NCI-H2171 (cell line): ENCODE results near the gene WASHC4.

ENCODE experiments used
- DNase-seq: peaks from one replicate; lab custom pipeline; 2025; lab: John Stamatoyannopoulos, UW

WASHC4 gene

DNA sequence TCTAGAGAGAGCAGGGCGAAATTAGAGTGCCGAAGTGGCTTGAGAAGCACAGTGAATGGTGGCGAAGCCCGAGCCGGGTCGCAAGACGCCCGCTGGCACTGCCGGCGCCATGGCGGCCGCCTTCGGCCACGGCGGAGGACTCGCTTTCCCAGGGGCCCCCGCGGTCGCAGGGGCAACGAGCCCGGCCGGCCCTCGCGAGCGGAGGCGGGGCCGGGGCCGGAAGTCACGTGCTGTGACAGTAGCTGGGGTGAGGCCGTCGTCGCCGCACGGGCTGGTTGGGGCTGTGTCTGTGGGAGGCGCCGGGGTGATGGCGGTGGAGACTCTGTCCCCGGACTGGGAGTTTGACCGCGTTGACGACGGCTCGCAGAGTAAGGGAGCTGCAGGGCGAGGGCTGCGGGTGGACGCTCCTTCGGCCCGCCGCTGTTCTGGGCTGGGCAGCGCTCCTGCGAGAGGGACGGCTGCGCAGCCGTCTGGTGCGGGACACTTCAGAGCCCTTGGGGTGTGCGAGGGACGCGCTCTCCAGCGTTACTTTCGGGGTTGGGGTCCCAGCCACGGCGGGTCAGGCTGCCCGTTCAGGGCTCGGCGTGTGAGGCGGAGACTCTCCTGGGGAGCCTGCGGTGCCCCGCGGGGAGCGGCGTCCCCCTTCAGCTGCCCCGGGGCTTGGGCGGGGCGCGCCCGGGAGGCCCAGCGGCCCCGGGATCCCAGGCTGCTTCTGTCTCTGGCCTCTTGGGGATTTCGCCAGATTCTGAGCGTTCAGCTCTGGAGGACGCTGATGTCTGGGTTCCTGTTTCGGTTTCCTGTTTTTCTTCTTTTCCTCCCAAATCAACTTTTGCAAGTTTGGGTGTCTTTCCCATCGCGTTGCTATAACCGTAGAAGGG, at the start of gene WASHC4:
Gene WASHC4 (plus strand): TSS at position 238 of the 878 bp plus-strand sequence. CDS start 70 bp downstream, at position 308.
- peak; percentile 90 for DNase-seq

- DNase-seq = no peak
These were observed 46.7 kb upstream of the WASHC4 start for GRCh38 chr12:105060715-105061378.

DNA sequence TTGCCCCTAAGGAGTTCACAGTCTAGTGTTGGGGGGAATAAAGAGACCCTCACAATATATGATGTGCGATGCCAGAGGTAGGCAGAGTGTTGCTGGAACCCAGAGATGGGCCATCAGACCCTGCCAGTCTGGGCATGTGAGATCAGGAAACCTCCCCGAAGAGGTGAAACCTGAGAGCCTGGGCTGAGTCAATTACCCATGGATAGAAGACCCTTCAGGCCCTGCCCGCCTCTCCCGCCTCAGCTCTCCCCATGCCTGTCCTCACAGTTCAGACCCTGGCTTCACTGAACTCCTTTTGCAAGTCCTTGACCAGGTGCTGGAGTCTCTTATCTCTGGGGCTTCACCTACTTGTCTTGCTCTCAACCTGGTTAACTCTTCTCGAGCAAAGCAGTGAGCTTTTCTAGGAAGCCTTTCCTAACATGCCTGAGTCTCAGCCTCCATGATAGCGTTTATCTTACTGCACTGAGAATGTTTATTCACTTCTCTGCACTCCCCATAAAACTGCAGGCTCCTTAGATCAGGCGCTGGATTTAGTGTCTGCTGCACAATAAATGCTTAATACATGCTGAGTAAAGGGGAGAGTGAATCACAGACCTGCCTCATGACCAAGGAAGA, 42.9 kb upstream of the WASHC4 start:
- DNase-seq = no peak

DNA sequence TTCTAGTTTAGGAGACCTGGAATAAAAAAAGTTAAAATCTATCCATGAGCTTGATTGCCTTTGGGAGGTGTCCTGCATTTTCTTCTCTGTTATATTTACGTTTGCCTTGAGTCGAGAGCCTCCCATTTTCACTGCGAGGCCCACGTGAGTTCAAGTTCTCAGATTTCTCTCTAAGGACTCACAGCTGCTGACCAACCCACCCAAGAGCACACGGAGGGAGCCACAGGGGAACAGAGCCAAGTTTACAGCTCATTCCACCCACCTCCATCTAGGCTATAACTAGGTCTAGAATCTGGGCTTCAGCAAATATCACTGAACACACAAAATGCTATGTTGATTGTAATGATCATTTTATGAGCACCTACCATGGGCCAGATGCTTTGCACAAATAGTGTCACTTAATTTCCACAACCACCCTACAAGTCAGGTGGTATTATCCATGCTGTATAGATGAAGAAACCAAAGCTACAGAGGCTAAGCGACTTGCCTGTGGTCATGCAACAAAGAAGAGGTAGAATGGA, 40.0 kb upstream of the WASHC4 start:
- DNase-seq = no peak

- DNase-seq = no peak
These were observed 37.4 kb upstream of the WASHC4 start for GRCh38 chr12:105069936-105070702.

- no peak for DNase-seq
These were observed 35.5 kb upstream of the WASHC4 start for GRCh38 chr12:105071981-105072380.

DNA sequence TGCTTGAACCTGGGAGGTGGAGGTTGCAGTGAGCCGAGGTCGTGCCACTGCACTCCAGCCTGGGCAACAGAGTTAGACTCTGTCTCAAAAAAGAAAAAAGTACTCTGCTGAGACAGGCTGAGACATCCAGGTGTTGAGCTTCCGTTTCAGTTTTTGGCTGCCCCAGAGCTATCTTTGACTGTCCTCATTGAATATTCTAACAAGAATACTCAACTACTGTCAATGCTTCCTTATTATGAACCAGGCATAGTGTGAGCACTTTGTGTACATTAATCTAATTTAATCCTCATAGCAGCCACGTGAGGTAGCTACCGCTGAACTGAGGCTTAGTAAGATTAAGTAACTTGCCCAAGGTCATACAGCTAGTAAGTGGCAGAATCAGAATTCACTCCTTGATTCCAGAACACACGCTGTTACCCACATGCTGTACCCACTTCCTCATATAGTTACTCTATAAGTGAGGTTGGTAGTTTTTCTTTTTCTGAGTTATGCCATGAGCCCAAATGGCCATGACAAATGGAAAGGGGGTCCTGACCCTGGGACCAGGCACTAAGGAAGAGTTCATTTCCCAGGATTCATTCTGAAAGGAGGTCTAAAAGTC, 34.5 kb upstream of the WASHC4 start:
- no peak for DNase-seq

GRCh38 chr12:105076098-105076497, 31.4 kb upstream of the WASHC4 start:
- DNase-seq = no peak

DNA sequence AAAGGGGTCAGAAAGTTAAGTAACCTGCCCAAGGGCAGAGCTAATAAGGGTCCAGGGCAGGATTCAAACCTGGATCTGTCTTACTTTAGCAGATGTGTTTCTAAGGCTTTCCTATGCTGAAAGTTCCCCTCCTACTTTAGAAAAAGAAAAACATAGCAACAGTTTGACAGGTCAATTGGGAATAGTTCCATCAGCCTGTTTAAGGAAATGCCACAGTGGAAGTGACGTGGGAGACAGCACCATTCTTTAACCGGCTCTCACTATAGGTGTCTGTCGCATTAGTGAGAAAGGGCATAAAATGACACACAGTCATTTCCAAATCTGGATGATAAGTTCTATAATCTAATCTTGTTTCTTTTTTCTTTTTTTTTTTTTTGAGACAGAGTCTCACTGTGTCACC, 30.6 kb upstream of the WASHC4 start:
- DNase-seq = no peak

DNA sequence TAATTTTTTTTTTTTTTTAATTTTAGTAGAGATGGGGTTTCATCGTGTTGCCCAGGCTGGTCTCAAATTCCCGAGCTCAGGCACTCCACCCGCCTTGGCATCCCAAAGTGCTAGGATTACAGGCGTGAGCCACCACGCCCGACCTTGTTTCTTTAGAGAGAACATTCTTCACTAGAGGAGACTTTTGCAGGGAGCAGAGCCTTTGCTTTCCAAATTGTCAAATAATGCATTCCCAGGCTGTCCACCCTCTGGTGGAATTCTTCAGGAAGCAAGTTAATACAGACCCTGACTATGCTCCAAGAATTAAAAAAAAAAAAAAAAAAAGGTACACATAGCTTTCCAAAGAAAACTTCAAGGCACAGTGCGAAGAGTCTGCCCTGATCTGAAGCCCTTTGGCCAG, 30.1 kb upstream of the WASHC4 start:
- no peak for DNase-seq

DNA sequence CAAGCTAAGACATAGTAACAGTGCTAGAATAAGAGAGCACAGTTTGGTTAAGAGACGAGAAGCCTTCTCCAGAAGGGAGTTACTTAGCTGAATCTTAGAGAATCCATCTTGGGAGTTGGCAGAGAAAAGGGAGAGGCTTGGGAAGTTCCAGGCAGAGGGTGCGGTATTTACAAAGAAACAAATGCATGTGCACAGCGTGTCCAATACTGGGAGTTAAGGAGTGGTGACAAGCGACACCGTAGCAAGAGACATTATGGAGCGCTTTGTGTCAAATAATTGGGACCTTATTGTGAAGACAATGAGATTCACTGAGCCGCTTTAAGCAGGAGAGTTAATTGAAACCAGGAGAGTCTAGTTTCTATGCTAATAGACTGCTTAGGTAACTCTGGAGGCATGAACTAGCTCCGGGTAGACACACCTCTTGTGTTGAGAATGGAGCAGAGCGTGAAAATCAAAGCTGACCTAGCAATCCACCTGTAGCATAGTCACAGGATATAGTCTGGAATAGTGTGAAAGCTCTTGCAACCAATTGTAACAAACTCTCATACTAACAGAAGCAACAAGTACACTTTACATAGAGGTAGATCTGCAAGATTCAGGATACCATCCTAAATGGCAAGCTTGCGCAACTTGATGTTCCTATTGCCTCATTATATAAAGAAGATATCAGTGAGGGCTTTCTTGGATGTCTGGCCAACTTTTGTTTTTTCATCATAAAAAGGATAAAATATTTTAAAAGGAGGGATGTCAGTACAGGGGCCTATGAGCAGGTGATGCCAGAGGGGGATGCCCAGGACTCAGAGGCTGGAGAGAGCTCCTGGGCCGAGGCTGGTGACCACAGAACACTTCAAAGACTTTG, 28.6 kb upstream of the WASHC4 start:
- DNase-seq = no peak

GRCh38 chr12:105083031-105083430, 24.5 kb upstream of the WASHC4 start:
- DNase-seq = no peak

GRCh38 chr12:105083551-105084105, 23.9 kb upstream of the WASHC4 start:
- peak; percentile 63 for DNase-seq

- DNase-seq = peak; percentile 59
These were observed 23.0 kb upstream of the WASHC4 start, which contains the start of gene ALDH1L2 for GRCh38 chr12:105084251-105085250. TSS of gene ALDH1L2 (minus strand) at chr12:105084458. CDS start at chr12:105084436, 22 bp downstream.

DNA sequence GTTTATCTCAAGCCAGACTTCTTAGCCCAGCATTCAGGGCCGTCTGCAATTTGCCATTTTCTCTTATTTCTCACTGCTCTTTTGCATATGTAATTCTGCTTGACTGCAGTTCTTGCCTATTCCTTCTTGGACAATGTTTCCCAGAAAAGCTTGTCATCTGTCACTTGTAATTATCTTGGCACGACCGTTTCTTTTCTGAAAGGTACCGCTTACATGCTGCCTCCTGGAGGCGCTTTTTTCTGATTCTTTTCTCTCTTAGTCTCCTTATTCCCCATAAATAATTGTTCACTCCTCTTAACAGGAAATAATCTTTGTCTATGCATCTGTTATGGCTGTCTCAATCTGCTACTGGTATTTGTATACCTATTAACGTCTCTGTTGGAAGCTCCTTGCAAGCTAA, 22.0 kb upstream of the WASHC4 start:
- DNase-seq = no peak

DNA sequence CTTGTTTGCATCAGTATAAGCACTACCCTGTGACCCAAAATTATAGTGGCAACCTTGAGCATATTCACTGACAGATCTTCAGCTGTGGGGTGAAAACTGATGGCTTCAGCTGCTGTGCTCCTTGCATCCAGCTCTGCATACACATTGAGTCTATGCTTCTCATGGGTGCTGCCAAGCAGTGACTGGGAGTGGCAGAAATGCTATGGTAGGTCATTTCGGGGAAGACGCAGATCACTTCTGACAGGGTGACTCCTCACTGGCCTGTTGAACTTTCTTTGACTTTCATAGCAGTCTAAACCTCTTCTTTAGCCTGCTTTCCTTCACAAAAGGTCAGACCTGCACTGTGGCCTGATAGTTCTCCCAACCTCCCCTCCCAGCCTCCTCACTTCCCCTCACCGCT, 17.7 kb upstream of the WASHC4 start:
- DNase-seq = no peak

DNA sequence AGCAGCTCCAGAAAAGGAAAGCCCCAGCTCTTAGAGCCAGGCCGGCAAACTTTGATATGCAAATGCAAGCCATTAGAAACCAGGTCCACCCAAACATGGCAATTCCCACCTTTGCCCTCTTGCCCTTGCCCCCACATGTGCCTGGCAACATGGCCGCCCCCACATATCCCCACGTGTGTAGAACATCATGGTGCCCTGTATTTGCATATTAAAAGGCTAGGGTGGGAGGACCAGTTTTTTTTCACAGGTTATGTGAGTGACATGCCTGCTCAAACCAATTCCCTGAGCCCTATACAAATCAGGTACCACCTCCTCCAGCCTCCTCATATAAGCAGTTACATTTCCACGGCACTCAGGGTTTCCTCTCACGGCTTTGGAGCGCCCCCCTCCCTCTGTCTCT, 17.2 kb upstream of the WASHC4 start:
- no peak for DNase-seq

GRCh38 chr12:105091476-105092206, 15.9 kb upstream of the WASHC4 start:
- no peak for DNase-seq
